NCI-H1105 (cell line): ENCODE data around the gene CALML5.

Source experiments
- DNase-seq: peaks from one replicate; lab custom pipeline; 2025; lab: John Stamatoyannopoulos, UW

The CALML5 gene

GRCh38 chr10:5500910-5501309 is 1.5 kb upstream of the CALML5 start:
- no peak for DNase-seq

- no peak for DNase-seq
Observed at GRCh38 chr10:5500162-5500670, 846 bp upstream of the CALML5 start.

- DNase-seq = no peak
Observed at GRCh38 chr10:5498791-5499492, 428 bp downstream of the CALML5 start.

- no peak for DNase-seq
Observed at GRCh38 chr10:5497948-5498730, 1.2 kb downstream of the CALML5 start.

GRCh38 chr10:5497289-5497688 is 2.1 kb downstream of the CALML5 start:
- no peak for DNase-seq

- no peak for DNase-seq
Observed at GRCh38 chr10:5496261-5497250, 2.8 kb downstream of the CALML5 start.

GRCh38 chr10:5494611-5495010 is 4.8 kb downstream of the CALML5 start:
- no peak for DNase-seq

GRCh38 chr10:5493691-5494090 is 5.7 kb downstream of the CALML5 start:
- DNase-seq = no peak

- no peak for DNase-seq
Observed at GRCh38 chr10:5492929-5493576, 6.3 kb downstream of the CALML5 start.

GRCh38 chr10:5492322-5492855 is 7.0 kb downstream of the CALML5 start:
- no peak for DNase-seq

- no peak for DNase-seq
Observed at GRCh38 chr10:5491477-5491876, 7.9 kb downstream of the CALML5 start.

GRCh38 chr10:5490698-5491464 is 8.5 kb downstream of the CALML5 start:
- no peak for DNase-seq

GRCh38 chr10:5490032-5490431 is 9.3 kb downstream of the CALML5 start:
- no peak for DNase-seq

GRCh38 chr10:5488272-5489161 is 10.9 kb downstream of the CALML5 start:
- no peak for DNase-seq

GRCh38 chr10:5486853-5487235 is 12.5 kb downstream of the CALML5 start:
- no peak for DNase-seq

- DNase-seq = no peak
Observed at GRCh38 chr10:5485948-5486852, 13.2 kb downstream of the CALML5 start.

GRCh38 chr10:5485290-5485689 is 14.1 kb downstream of the CALML5 start:
- no peak for DNase-seq

GRCh38 chr10:5484205-5484604 is 15.2 kb downstream of the CALML5 start:
- DNase-seq = no peak
